NOMO-1 treated with dmso at 0.1 percent for 144 hours (cell line): ENCODE measurements around the gene FBXW2.
"Not testable (repeated sequence)": the region's sequence is repeated elsewhere in the genome, so short reads cannot be mapped to it uniquely, and the experiment has no call there.

ENCODE experiments used
- DNase-seq: peaks from one replicate; lab custom pipeline; 2025; ENCODE audit not compliant: unreplicated experiment; lab: John Stamatoyannopoulos, UW

The FBXW2 gene

GRCh38 chr9:120779227-120779626 lies 14.0 kb downstream of the FBXW2 start:
- DNase-seq: no peak

DNA sequence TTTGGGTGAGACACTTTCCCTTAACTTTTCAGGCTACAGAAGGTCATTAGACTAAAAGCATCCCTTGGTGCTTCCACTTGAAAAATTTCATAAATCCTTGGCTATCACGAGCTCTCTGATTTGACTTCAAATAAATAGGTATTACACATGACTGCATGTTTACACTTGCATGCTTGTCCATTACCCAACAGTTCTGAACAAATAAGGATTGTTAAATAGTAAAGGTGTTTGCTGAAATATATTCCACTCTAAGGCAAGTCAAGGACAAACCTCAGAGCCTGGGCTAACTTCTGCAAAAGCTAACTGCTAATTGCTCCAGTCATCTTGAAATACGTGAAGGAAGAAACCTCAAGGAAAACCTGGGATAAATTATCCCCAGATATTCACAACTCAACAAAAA lies 14.5 kb downstream of the FBXW2 start:
- DNase-seq: no peak

DNA sequence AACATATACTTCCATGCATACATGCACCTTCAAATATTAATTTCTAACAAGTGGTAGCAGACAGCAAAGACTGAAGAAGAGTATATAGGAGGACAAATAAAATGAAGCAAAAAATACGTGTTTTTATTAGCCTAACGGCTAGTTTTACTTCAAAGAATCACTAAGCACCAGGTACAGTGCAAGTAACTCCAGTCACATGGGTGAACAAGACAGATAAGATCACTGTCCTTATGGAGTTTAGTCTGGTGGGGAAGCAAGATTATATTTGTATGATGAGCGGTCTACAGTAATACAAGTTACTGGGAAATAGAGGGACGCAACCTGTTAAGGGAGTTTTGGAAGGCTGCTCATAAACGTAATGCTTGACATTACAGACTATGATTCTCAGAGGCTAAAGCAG lies 16.0 kb downstream of the FBXW2 start:
- DNase-seq: no peak

DNA sequence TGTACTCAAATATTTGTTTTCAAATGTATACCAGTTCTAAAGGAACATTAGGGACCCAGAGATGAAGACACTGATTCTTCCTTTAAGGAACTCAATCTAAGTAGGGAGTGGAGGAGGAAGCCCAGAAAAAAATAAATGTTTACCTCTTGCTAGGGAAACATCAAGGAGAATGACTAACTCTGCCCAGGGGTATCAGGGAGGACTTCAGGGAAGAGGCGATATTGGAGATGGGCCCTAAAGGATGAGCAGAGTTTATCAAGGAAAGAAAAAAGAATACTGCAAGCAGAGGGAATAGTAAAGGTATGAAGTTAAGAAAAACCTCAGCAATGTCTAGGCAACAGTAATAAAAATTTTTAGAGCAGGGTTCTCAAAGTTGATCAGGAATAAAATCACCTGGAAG lies 16.4 kb downstream of the FBXW2 start:
- DNase-seq: no peak

GRCh38 chr9:120775859-120776258 lies 17.4 kb downstream of the FBXW2 start:
- DNase-seq: no peak

DNA sequence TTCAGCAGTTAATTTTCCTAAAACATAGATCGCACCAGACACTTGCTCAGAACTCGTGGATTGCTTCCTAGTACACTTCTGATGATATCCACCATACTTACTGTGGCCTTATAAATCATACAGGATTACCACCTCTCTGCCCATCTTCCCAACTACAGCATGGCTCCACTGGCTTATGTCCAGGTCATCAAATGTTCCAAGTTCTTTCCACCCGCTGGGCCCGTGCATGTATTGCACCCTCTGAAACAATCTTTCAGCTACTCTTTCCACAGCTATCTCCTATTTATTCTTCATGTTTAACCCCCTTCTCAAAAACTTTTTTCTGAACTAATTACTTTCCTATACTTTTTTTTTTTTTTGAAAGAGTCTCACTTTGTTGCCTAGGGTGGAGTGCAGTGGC lies 18.5 kb downstream of the FBXW2 start:
- DNase-seq: no peak

DNA sequence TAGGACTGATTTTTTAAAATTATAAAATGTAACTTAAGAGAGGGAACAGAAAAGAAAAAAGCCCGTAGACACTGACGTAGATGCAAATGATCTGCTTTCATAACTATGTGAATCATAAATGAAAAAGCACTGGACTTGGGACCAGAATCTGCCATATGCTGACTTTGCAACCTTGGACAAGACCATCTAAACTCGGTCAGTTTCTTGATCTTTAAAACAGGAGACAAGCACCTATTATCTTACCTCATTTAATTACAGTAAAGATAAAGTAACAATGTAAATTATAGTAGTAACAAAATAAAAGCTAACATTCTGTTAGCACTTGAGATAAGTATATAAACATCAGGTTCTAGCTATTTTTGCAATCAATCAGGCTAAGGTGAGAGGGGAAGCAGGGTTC lies 20.0 kb downstream of the FBXW2 start:
- no peak for DNase-seq

DNA sequence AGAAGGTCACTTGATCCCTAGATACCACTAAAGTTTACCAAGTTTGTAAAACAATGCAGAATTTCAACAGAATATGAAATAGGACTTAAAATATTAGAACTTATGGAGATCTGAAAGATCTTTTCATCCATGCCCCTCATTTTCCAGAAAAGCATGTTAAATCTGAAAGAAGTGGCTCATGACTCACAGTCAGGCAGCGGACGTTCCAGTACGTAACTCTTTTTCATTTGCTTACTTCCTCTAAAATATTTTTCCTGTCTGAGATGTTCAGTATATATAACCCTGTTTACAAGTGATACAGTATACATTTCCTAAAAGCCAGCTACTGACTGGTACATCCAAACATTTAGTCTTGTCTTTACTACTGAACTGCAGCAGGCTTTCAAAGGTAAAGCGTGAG lies 22.3 kb downstream of the FBXW2 start:
- DNase-seq: no peak

DNA sequence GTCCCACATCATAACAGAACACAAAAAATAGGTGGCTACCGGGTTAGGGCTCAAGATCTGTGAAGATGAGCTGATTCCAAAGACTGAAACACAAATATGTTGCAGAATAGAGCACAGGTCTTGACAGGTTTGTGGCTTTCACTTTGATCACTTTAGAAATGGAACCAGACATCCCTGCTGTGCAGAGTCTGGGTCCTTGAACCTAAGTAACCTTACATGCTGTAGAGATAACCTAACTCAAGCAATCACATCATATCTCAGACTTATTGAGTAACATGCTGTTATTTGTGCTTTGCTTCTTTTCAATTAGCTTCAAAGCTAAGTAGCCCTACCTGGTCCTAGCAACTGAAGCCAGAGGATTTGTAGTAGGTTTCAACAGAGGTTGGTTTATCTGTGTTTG lies 24.3 kb downstream of the FBXW2 start:
- no peak for DNase-seq

DNA sequence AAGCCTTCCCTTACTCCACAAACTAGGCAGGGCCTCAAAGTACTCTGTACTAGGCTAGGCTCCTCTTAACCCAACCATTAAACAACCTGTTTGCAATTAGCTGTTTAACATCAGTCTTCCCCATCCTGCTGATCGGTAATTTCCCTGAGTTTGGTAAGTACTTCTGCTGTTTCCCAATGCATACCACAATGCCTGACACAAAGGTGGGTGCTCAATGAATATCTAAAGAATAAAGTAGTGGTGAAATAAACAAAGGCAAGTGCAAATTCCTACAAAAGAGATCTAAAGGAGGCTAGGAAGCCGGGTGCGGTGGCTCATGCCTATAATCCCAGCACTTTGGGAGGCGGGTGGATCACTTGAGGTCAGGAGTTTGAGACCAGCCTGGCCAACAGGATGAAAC lies 25.0 kb downstream of the FBXW2 start:
- no peak for DNase-seq

DNA sequence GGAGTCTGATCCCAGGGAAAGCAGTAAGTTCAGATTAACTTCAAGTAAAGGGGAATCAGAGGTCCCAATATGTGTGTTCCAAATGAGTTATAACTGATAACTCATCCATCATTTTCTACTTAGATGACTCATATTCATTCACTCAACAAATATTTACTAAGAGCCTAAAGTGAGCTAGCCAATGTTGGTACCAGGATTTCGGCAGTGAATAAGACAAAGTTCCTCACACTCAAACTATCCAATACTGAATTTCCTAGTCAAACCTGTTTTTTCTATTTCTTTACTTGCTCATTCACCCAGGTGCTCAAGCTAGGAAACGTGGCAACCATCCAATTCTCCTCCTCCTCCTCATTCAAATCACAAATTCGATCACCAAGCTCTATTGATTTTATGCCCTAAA lies 25.8 kb downstream of the FBXW2 start:
- DNase-seq: no peak

DNA sequence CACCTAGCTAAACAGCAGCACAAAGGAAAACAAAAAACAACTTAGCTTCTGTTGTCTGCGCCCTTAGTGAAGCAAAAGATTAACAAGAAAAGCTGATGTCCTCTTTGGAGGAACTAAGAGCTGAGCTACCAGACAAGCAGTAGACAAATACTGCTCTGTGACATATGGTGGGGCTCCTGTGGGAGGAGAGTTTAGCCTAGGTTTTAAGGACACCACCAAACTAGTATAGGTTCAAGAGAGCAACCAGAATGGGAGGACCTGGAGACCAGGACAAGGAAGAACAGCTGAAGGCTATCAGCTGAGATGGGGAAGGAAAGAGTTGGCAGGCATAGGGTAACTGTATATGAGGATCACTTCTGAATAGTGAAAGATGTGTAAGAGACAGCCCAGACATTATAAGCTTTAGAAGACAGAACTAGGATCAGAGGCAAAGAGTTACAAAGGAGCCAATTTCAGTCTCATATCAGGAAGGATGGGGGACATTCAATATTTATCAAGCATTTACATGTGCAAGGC lies 27.2 kb downstream of the FBXW2 start:
- no peak for DNase-seq

DNA sequence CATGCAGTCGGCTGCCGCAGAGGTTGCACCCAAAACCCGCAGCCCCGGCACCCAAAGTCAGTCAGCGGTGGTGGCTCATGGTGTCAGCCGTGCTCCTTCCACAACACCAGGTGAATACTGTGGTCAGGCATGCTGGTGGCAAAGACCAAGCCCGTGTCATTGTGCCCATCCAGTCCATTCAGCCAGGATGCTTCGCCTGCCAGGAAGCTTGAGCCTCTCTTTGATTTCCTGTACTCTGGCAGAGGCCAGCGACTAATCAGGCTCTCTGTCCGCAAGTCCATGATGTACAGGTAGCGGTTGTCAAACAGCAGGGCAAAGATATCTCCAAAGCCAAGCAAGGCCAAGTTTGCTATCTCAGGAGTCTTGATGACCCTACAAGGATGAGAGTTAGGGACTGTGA lies 28.7 kb downstream of the FBXW2 start:
- no peak for DNase-seq

GRCh38 chr9:120761006-120761405 lies 32.2 kb downstream of the FBXW2 start:
- no peak for DNase-seq

GRCh38 chr9:120759755-120760400 lies 33.3 kb downstream of the FBXW2 start:
- DNase-seq: no peak

DNA sequence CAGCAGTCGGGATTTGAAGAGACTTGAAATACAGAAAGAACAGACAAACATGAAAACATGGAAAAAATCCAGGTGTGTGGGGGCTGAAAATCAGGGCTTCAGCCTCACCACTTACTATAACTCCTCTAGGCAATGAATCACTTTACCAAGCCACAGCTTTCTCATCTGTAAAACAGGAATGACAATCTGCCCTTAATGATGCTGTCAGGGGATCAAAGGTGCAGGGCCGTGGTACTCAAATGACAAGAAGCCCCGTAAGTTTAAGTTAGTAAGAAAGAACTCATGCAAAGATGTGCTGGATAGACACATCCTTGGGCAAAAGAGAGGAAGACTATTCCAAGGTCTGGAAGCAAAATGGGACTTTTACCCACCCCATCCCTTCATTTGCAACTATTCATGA lies 34.7 kb downstream of the FBXW2 start:
- DNase-seq: no peak

DNA sequence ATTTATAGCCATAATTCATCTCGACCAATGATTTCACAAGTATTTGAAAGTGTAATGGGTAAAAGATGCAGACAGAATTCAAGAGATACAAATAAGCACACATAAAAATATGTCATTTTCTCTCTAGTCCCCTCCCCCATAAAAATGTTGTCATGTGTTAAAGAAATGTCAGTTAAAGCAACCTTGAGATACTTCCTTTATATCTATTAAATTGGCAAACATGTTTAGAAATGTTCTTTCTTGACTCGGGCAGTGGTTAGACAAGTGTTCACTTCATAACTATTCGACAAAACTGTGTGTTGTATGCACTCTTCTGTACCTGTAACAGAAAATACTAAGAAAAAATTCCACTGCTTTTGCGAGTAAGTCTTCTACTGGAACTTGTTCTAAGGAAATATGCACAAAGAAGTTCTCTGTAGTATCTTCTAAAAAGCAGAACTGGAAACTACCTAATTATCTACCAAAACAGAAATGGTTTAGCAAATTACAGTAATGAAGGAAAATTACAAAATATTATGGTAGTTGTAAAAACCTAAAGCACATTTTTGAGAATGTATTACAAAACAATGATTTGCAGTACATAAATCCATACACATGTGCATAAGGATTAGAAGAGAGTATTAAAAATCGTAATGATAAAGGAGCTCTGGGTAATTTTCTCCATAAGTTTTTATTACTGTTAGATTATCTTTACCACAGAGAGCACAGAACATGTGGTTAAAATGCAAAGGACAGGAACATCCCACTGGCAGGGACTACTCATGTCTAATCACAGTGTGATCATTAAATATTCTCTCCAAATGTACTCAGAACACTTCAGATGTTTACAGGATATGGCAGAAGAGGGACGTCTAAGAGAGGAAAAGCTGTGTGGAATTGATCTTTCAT lies 35.9 kb downstream of the FBXW2 start:
- peak; percentile 62 for DNase-seq

DNA sequence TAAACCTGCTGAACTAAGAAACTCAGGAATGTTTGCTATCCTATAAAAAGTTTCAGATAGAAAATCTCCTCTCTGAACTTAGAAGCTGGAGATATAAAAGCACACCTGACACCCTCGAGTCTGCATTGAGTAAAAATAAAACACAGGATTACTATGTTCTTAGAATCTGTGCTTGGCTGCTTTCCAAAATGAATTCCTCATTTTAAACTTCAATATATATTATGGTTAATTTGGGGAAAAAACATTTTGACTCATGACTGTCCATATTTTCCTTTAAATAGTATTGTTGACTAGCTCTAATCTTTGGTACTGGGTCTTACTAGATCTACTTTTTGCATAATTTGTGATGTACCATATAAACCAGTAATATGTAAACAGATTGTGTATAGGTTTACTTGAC lies 36.7 kb downstream of the FBXW2 start:
- DNase-seq: no peak

- DNase-seq: peak; percentile 18
Observed at GRCh38 chr9:120755810-120756434, 37.3 kb downstream of the FBXW2 start.

GRCh38 chr9:120755044-120755443 lies 38.2 kb downstream of the FBXW2 start:
- no peak for DNase-seq

DNA sequence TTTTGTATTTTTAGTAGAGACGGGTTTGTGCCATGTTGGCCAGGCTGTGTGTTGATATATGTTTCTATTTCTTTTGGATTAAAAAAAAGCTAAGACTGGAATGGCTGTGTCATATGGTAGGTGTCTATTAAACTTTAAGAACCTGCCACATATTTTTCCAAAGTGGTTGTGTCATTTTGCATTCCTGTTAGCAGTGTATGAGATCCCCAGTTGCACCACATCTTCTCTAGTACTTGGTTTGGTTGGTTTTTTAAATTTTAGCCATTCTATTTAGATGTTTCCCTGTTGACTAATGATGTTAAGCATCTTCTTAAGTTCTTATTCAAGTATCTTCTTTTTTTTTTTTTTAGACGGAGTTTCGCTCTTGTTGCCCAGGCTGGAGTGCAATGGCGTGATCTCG lies 42.8 kb downstream of the FBXW2 start:
- DNase-seq: no peak

DNA sequence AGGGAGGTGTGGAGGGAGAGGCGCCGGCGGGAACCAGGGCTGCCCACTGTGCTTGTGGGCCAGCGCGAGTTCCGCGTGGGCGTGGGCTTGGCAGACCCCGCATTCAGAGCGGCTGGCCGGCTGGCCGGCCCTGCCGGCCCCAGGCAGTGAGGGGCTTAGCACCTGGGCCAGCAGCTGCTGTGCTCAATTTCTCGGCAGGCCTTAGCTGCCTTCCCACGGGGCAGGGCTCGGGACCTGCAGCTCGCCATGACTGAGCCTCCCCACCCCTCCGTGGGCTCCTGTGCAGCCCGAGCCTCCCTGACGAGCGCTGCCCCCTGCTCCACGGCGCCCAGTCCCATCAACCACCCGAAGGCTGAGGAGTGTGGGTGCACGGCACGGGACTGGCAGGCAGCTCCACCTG lies 46.9 kb downstream of the FBXW2 start:
- DNase-seq: not testable (repeated sequence)
